ENCODE data around the gene SLIT1.

The SLIT1 gene

DNA sequence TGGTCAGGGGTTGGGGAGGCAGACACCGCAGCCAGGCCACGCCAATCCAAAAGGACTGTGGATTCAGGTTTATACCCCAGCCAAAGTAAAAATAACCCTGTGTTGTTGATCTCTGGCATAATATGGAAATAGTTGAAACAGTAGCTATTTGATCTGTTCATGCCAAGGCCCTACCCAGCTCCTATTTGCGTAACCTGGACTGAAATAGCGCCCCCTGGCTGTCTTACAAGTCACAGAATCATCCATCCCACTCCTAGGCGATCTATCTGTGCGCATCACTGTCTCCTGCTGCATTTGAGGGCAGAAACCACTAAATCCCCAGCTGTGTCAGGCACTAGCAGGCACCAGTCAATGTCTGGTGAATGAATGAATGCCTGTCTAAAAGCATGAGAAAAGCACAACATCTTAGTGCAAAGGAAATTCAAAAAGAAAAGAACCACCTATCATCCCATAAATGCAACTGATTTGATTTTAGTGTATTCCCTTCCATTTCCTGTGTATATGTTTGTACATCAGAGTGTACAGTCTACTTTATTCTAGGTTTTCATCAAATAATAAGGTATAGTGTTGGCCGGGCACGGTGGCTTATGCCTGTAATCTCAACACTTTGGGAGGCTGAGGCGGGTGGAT is 160.0 kb downstream of the SLIT1 start:
- peak; percentile 35 to 65 for DNase-seq
- no peaks in the 10 kb centered on the region for H3K36me3 ChIP-seq

DNA sequence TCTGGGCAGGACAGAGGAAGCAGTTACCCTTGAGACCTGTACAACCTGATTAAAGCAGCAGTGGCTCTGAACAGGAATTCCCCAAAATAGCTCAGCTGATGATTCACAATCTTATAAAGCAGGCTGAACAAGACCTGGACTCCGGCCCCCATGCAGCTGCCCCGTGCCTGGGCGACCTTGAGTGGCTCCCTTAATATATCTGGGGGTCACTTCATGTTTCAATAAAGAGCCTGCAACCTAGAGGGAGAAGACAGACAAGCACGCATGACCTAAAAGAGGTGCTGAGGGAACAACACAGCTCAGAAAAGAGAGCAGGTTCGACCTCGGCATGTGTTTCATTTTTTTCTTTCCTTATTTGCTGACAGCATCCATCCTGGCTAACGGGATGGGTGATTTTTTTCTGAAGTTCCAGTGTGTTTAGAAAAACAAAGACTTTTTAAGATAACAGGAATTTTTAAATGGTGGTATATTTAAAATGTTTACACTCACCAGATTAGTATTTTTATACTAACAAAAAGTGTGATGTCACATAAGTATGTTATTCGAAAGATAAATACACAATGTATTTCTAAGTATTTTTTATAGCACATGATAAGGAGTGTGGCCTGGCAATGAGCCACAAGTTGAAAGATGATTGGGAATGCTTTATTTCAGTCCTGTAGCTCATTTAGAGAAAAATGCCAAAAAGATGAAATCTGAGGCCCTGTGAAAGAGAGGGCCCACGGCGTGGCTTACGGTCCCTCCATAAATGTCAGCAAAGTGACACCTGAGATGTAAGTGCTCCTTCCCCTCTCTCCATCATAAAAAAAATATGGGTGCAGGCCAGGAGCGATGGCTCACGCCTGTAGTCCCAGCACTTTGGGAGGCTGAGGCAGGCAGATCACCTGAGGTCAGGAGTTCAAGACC is 161.3 kb downstream of the SLIT1 start:
- Histone ChIP-seq H3K4me1 (peaks cover 0 to 37% (median 28%) of the 10 kb centered on the region in 4 donors), H3K27me3 (peaks cover 0 to 3% of the 10 kb centered on the region in 2 donors), H3K36me3 (no peaks in the 10 kb centered on the region), H3K27ac (peak overlapping the region; percentile 42 to 59), H3K4me3 (no peak overlapping the region), H3K9me3 (no peaks in the 10 kb centered on the region)
- TF ChIP-seq, protein P1, sequence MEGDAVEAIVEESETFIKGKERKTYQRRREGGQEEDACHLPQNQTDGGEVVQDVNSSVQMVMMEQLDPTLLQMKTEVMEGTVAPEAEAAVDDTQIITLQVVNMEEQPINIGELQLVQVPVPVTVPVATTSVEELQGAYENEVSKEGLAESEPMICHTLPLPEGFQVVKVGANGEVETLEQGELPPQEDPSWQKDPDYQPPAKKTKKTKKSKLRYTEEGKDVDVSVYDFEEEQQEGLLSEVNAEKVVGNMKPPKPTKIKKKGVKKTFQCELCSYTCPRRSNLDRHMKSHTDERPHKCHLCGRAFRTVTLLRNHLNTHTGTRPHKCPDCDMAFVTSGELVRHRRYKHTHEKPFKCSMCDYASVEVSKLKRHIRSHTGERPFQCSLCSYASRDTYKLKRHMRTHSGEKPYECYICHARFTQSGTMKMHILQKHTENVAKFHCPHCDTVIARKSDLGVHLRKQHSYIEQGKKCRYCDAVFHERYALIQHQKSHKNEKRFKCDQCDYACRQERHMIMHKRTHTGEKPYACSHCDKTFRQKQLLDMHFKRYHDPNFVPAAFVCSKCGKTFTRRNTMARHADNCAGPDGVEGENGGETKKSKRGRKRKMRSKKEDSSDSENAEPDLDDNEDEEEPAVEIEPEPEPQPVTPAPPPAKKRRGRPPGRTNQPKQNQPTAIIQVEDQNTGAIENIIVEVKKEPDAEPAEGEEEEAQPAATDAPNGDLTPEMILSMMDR (IDR thresholded peaks at IDR 0.05): no peak
- peak in 1 of 2 donors; percentile 57 for DNase-seq
- intact Hi-C loops (cut with DNase I; ENCODE audit: low total_unique reads): loop anchor here (10.0 kb wide), 1 partner anchor 200 kb away; no protein-coding TSS in a partner anchor

More for the DNA sequence above, 160.0 kb downstream of the SLIT1 start:
- peaks cover 0 to 4% of the 10 kb centered on the region in 2 donors for H3K27me3 ChIP-seq
- H3K27ac ChIP-seq: peak overlapping the region in 1 of 2 donors; percentile 59
- no peak overlapping the region for H3K4me3 ChIP-seq
- no peaks in the 10 kb centered on the region for H3K9me3 ChIP-seq
- intact Hi-C loops (cut with DNase I; ENCODE audit: low total_unique reads): loop anchor here (10.0 kb wide), 1 partner anchor 201 kb away; no protein-coding TSS in a partner anchor
- H3K4me1 ChIP-seq: peaks cover 0 to 31% (median 23%) of the 10 kb centered on the region in 4 donors
- TF ChIP-seq, protein P1 (IDR thresholded peaks at IDR 0.05): peak; percentile 56 to 67

DNA sequence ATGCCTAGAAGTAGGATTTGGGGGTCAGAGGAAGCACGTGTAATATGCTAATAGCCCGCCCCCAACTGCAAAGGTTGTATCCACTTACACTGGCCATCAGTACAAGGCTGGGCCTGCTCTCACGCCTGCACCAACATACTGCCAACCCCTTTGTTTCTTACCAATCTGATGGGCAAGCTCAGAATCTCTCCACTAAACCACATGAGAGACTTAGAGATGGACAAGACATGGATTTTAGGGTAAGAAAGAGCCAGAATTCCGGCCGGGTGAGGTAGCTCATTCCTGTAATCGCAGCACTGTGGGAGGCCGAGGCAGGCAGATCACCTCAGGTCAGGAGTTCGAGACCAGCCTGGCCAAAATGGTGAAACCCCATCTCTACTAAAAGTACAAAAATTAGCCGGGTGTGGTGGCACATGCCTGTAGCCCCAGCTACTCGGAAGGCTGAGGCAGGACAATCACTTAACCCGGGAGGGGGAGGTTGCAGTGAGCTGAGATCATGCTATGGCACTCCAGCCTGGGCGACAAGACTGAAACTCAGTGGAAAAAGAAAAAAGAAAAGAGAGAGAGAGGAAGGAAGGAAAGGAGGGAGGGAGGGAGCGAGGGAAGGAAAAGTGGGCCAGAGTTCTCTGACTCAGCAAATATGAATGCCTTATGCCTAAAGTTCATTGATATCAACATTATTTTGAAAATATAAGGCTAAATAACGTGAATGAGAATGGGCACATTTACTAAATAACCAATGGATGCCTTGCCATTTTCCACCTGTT is 162.2 kb downstream of the SLIT1 start:
- TF ChIP-seq, protein P1 (IDR thresholded peaks at IDR 0.05): no peak
- Histone ChIP-seq H3K27ac (peak overlapping the region; percentile 42 to 59), H3K27me3 (no peaks in the 10 kb centered on the region), H3K9me3 (no peaks in the 10 kb centered on the region), H3K4me3 (no peak overlapping the region), H3K36me3 (no peaks in the 10 kb centered on the region), H3K4me1 (peaks cover 0 to 37% (median 28%) of the 10 kb centered on the region in 4 donors)
- peak in 1 of 2 donors; percentile 38 for DNase-seq
- intact Hi-C loops (cut with DNase I; ENCODE audit: low total_unique reads): loop anchor here (10.0 kb wide), 1 partner anchor 199 kb away; no protein-coding TSS in a partner anchor

DNA sequence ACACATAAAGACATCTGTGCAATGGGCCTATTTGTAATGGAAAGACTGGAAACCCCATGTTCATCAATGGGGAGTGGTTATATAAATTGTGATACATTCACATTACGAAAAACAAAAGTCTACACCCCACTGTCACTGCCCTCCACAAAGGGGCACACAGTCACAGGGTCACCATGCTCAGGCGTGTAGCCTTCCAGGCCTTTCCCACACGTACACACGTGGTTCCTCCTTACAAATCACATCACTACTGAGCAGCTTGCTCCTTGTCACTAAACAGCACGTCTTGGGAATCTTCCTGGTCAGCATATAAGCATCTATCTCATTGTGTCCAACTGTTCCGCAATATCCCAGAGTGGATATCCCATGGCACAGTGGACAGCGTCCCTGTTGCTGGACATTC is 163.1 kb downstream of the SLIT1 start:
- no peak overlapping the region for H3K4me3 ChIP-seq
- H3K27ac ChIP-seq: no peak overlapping the region
- DNase-seq: peak in 1 of 2 donors; percentile 45
- H3K9me3 ChIP-seq: no peaks in the 10 kb centered on the region
- H3K36me3 ChIP-seq: no peaks in the 10 kb centered on the region
- H3K27me3 ChIP-seq: no peaks in the 10 kb centered on the region
- TF ChIP-seq, protein P1 (IDR thresholded peaks at IDR 0.05): no peak
- intact Hi-C loops (cut with DNase I; ENCODE audit: low total_unique reads): loop anchor here (10.0 kb wide), 1 partner anchor 198 kb away; no protein-coding TSS in a partner anchor
- peaks cover 0 to 37% (median 28%) of the 10 kb centered on the region in 4 donors for H3K4me1 ChIP-seq
